Caco-2 (cell line): Measurements from ENCODE around the gene PARD3B. TPM values are rescaled to one million over a fixed set of nuclear protein-coding genes. Genes with fewer than 3 reads are reported as not detected.

Source experiments
- BruUV-seq: library from RNA; stranded (reverse); fragments of 400-500 nt; replicated peaks from 2 replicates; lab custom pipeline; 2021; lab: Mats Ljungman, UMichigan
- CTCF ChIA-PET: fragments of 300-600 bp; sonication (Branson Sonifier 250); formaldehyde crosslinking; loops from one replicate; lab custom pipeline; 2022; ENCODE audit warnings: antibody characterized with exemption; lab: Charles Lee
- POLR2A ChIA-PET: fragments of 300-600 bp; sonication (Branson Sonifier 250); formaldehyde crosslinking; loops from one replicate; lab custom pipeline; 2022; ENCODE audit warnings: antibody characterized with exemption; lab: Charles Lee
- DNase-seq, 2 experiments: peaks; one replicate each; pipeline versions ENCODE4 v3.0.0 to v3.0.0-alpha.2; 2020 to 2022
- H3K27me3 ChIP-seq: replicated peaks from 2 replicates; pipeline ENCODE4 v1.6.0; 2011; ENCODE audit warnings: low read length; ENCODE audit not compliant: control insufficient read depth, insufficient read depth
- H3K36me3 ChIP-seq: 2 replicates; pipeline ENCODE4 v1.5.1; 2011; ENCODE audit warnings: low read length; ENCODE audit not compliant: control insufficient read depth, insufficient read depth
- H3K4me1 ChIP-seq: fragments of 250-450 bp; sonication (Bioruptor Pico); 2 replicates; pipeline ENCODE4 v1.5.1; 2020; ENCODE audit warnings: mild to moderate bottlenecking
- H3K4me3 ChIP-seq: 2 replicates; pipeline ENCODE4 v1.5.1; 2011; ENCODE audit warnings: low read depth, mild to moderate bottlenecking, control low read depth, low read length
- H3K9me3 ChIP-seq: fragments of 250-450 bp; sonication (Bioruptor Pico); 2 replicates; pipeline ENCODE4 v1.5.1; 2020; ENCODE audit warnings: mild to moderate bottlenecking, moderate library complexity
- H3K27ac Mint-ChIP-seq: one replicate; pipeline ENCODE4 v1.8.0; 2022; ENCODE audit warnings: mixed read lengths; ENCODE audit not compliant: unreplicated experiment
- H3K27me3 Mint-ChIP-seq: one replicate; pipeline ENCODE4 v1.8.0; 2022; ENCODE audit warnings: mixed read lengths; ENCODE audit not compliant: insufficient read depth, unreplicated experiment
- H3K36me3 Mint-ChIP-seq: one replicate; pipeline ENCODE4 v1.8.0; 2022; ENCODE audit warnings: mild to moderate bottlenecking, mixed read lengths; ENCODE audit not compliant: insufficient read depth, unreplicated experiment
- H3K4me1 Mint-ChIP-seq: one replicate; pipeline ENCODE4 v1.8.0; 2022; ENCODE audit warnings: low read depth, mixed read lengths; ENCODE audit not compliant: unreplicated experiment
- H3K4me3 Mint-ChIP-seq: one replicate; pipeline ENCODE4 v1.8.0; 2022; ENCODE audit warnings: mild to moderate bottlenecking, moderate library complexity, mixed read lengths; ENCODE audit not compliant: unreplicated experiment
- H3K9me3 Mint-ChIP-seq: one replicate; pipeline ENCODE4 v1.8.0; 2022; ENCODE audit warnings: mixed read lengths; ENCODE audit not compliant: unreplicated experiment
- CTCF ChIP-seq, 2 experiments: fragments of 200-600 bp in 1 of 2; IDR thresholded peaks; 1 replicate in 1 of 2; 2 replicates in 1 of 2; pipeline versions ENCODE4 v1.5.1 to v1.8.0; 2011 to 2022; ENCODE audit warnings: antibody characterized with exemption in 1 of 2, control low read depth in 1 of 2, inconsistent platforms in 1 of 2, low read depth in 1 of 2, low read length in 1 of 2, mild to moderate bottlenecking in 1 of 2, moderate library complexity in 1 of 2; ENCODE audit not compliant: insufficient read depth in 1 of 2, severe bottlenecking in 1 of 2, unreplicated experiment in 1 of 2
- intact Hi-C: fragments of 100-400 bp; cut with micrococcal nuclease; formaldehyde crosslinking; loops from one replicate; pipeline ENCODE4 v1.10.0; 2022; ENCODE audit not compliant: unreplicated experiment
- total RNA-seq: library from RNA; stranded (reverse); gene quantifications from 2 replicates; pipeline ENCODE4 v1.2.3, GENCODE V29; 2022

The PARD3B gene
- total RNA-seq, 1 experiment from 2014 or later: 68.9 TPM

- Histone ChIP-seq H3K4me3 (no peak overlapping the region), H3K4me1 (no peaks in the 10 kb centered on the region), H3K9me3 (no peaks in the 10 kb centered on the region), H3K36me3 (no peaks in the 10 kb centered on the region), H3K27me3 (no peaks in the 10 kb centered on the region)
- no TSS peak for BruUV-seq
- DNase-seq: no peak
- intact Hi-C loops: no loop called here
- CTCF ChIA-PET: no interaction called here
- Mint-ChIP-seq H3K27ac (no peak overlapping the region), H3K4me3 (no peak overlapping the region), H3K4me1 (no peaks in the 10 kb centered on the region), H3K27me3 (no peaks in the 10 kb centered on the region), H3K36me3 (no peaks in the 10 kb centered on the region), H3K9me3 (no peaks in the 10 kb centered on the region)
- TF ChIP-seq CTCF (IDR thresholded peaks at IDR 0.05; ENCODE audit: insufficient read depth in 1 of 2, low read depth in 1 of 2, low read length in 1 of 2, severe bottlenecking in 1 of 2, unreplicated experiment in 1 of 2): no peak
- POLR2A ChIA-PET: no interaction called here
Measured at GRCh38 chr2:205593891-205594290, 1048.6 kb downstream of the PARD3B start.

- Histone ChIP-seq H3K4me1 (no peaks in the 10 kb centered on the region), H3K4me3 (no peak overlapping the region), H3K27me3 (no peaks in the 10 kb centered on the region), H3K9me3 (no peaks in the 10 kb centered on the region), H3K36me3 (no peaks in the 10 kb centered on the region)
- BruUV-seq: no TSS peak
- Mint-ChIP-seq H3K27me3 (no peaks in the 10 kb centered on the region), H3K27ac (no peak overlapping the region), H3K9me3 (no peaks in the 10 kb centered on the region), H3K4me3 (no peak overlapping the region), H3K36me3 (no peaks in the 10 kb centered on the region), H3K4me1 (no peaks in the 10 kb centered on the region)
- intact Hi-C loops: no loop called here
- POLR2A ChIA-PET: no interaction called here
- CTCF ChIA-PET: no interaction called here
- TF ChIP-seq CTCF (IDR thresholded peaks at IDR 0.05; ENCODE audit: insufficient read depth in 1 of 2, low read depth in 1 of 2, low read length in 1 of 2, severe bottlenecking in 1 of 2, unreplicated experiment in 1 of 2): no peak
- DNase-seq: no peak
Measured at GRCh38 chr2:205596581-205596980, 1051.3 kb downstream of the PARD3B start.

GRCh38 chr2:205605638-205606304 is 1060.5 kb downstream of the PARD3B start:
- H3K9me3 ChIP-seq: peaks cover 3% of the 10 kb centered on the region; the same call in 1 of the 2 replicates
- CTCF ChIA-PET: no interaction called here
- TF ChIP-seq CTCF (IDR thresholded peaks at IDR 0.05; ENCODE audit: insufficient read depth in 1 of 2, low read depth in 1 of 2, low read length in 1 of 2, severe bottlenecking in 1 of 2, unreplicated experiment in 1 of 2): no peak
- no peaks in the 10 kb centered on the region for H3K27me3 Mint-ChIP-seq
- no peaks in the 10 kb centered on the region for H3K4me1 Mint-ChIP-seq
- H3K4me3 Mint-ChIP-seq: no peak overlapping the region
- no peak for DNase-seq
- H3K36me3 ChIP-seq: no peaks in the 10 kb centered on the region; the same call in 1 of the 2 replicates
- H3K9me3 Mint-ChIP-seq: peaks cover 28% of the 10 kb centered on the region
- no TSS peak for BruUV-seq
- H3K4me1 ChIP-seq: no peaks in the 10 kb centered on the region; the same call in 1 of the 2 replicates
- H3K27ac Mint-ChIP-seq: no peak overlapping the region
- no peaks in the 10 kb centered on the region for H3K27me3 ChIP-seq
- POLR2A ChIA-PET: no interaction called here
- H3K36me3 Mint-ChIP-seq: no peaks in the 10 kb centered on the region
- intact Hi-C loops: no loop called here
- H3K4me3 ChIP-seq: no peak overlapping the region
